GM12872 (cell line): ENCODE results near the gene ROBO2.

Source experiments
- CTCF ChIP-seq: IDR thresholded peaks from 3 replicates; pipeline ENCODE4 v1.5.1; 2011; ENCODE audit warnings: low read depth, mild to moderate bottlenecking, low read length, moderate library complexity; ENCODE audit not compliant: insufficient read depth

ROBO2 gene

DNA sequence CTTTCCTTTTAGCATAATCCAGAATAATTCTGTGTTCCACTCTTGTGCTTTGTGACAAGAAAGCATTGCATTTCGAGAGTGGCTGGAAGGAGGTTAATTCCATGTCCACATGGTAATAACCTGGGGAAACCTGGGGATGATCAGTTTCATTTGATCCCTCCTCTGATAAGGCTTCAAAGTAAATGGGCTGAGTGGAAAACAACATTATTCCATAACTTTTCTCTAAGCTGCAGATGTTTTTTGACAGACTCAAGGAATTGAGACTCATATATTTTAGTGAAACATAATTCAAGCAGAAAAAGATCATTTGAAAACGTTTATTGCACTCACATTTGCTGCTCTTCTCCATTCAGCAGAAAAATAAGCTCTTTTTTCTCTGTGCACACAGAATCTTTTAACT is 44.6 kb downstream of the ROBO2 start:
- TF ChIP-seq CTCF, result no peak

DNA sequence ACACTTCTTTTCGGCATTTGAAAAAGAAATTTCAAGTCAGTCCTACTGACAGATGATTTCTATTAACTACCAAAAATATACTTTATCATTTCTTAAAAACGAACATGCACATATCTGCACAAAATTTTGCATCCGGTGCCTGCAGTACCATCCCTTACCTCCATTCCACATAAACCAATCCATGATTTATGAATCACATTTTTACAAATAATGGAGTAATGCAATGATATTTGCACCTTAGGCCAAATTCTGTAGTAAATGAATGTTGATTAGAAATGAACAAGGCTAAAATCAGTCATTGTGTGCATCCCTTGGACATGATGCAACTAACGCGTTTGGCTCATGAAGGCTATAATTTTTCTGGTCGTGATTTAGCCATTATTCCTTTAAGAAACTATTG is 46.5 kb downstream of the ROBO2 start:
- TF ChIP-seq CTCF, result no peak

DNA sequence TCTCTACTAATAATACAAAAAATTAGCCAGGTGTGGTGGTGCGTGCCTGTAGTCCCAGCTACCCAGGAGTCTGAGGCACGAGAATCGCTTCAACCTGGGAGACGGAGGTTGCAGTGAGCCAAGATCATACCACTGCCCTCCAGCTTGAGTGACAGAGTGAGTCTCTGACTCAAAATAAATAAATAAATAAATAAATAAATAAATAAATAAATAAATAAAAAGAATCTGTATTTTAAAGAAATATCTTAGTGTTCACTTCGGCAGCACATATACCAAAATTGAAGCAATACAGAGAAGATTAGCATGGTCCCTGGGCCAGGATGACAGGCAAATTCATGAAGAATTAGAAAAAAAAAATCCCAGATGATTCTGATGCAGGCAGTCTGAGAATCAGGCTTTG is 51.9 kb downstream of the ROBO2 start:
- TF ChIP-seq CTCF, result no peak

- TF ChIP-seq CTCF, result no peak
Observed at GRCh38 chr3:77093101-77093500, 53.2 kb downstream of the ROBO2 start.

- no peak for TF ChIP-seq CTCF
Observed at GRCh38 chr3:77096145-77096544, 56.2 kb downstream of the ROBO2 start.

DNA sequence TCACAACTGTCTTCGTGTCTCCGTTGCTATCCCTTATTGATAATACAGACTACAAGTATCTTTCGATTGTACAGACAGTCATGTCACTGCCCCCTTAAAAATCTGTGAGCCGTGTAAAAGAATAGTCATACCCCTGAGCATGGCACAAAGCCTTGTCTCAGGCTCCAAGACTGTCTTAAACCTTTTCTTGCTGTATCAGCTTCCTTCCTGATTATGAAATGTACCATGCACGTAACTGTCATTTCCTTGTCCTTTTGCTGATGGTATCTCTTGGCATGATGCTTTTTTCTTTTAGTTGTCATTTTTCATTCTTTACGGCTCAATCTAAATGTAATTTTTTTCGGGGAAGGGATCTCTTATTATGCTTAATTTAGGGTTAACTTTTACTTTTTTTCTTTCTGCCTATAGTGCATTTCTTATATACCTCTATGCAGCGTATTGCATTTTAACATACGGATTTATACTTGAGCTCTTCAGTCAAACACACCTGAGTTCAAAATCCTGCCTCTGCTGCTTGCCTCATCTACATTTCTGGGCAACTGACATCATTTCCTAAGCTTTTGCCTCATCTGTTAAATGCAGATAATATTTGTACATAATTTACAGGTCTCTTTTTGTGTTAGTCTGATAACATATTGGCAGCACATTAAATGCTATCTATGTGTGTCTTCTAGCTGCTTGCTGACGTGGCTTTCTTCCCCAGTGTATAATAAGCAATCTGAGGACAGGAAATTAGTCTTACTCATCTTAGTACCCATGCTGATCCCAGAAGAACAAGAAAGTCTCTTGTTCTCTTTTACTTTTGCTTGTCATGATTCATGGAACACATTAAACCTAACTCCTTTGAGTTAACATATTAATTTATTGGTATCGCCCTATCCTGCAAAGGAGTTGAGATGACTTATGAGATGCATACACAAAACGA is 57.3 kb downstream of the ROBO2 start:
- TF ChIP-seq CTCF, result no peak

DNA sequence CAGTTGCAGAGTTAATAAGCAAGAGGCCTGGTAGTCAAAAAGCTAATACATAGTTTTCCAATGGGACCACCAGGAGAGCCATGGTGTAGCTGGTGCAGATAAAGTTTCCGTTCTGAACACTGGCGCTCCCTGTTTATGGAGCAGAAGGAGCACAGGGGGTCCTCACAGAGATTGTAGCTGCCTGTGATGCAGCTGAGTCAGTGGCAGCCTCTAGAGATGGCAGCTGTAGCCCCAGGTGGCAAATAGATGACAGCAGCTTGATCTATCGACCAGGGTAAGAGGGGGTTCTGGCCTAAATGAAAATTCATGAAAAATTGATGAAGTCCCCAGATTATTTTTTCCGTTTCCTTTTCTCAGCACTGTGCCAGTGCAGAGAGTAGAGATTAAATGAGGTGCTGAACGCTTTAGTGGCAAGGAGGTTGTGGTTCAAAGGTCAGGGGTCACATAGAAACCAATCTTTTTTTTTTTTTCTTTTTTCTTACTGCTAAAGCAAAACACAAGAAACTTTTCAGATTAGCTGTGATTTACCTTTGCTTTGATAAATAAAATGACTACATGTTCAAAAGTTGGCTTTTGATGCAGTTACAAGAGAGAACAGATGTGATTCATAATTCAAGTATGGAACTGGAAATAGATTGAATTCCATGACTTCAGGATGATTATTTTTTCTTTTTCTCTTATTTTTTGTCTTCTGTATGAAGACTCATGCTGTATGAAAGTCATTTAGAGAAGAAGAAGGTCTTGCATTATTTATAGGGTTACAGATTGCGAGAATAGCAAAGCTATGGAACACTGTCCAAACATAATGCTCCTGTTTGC is 63.3 kb downstream of the ROBO2 start:
- no peak for TF ChIP-seq CTCF
